ENCODE measurements around the gene CBARP.

The CBARP gene

GRCh38 chr19:1275260-1275975 lies 37.6 kb upstream of the CBARP start, which contains the start of gene FAM174C:
TSS of gene FAM174C (plus strand) at chr19:1275530. CDS start at chr19:1275550, 20 bp downstream.
- DNase-seq, result peak; percentile 95 to 96

DNA sequence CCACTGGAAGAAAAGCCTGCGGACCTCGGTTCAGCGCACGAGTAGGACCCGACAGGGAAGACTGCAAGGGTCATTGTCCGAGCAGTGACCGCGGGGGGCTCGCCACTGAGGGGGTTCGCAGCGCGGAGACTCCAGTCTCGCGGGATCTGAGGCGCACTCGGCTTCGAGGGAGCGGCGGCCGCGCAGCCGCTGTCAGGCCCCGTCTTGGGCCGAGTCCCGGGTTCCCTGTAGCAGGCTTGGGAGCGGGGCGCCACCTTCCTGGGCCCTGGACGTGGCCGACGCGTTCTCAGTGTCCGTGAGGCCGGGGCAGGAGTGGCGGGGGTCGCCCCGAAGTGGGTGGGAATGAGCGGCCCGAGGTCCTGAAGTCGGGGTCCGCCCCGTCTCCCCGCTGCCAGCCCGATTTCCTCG lies 37.1 kb upstream of the CBARP start:
- no peak for DNase-seq

GRCh38 chr19:1274081-1274851 lies 36.5 kb upstream of the CBARP start:
- no peak for DNase-seq

DNA sequence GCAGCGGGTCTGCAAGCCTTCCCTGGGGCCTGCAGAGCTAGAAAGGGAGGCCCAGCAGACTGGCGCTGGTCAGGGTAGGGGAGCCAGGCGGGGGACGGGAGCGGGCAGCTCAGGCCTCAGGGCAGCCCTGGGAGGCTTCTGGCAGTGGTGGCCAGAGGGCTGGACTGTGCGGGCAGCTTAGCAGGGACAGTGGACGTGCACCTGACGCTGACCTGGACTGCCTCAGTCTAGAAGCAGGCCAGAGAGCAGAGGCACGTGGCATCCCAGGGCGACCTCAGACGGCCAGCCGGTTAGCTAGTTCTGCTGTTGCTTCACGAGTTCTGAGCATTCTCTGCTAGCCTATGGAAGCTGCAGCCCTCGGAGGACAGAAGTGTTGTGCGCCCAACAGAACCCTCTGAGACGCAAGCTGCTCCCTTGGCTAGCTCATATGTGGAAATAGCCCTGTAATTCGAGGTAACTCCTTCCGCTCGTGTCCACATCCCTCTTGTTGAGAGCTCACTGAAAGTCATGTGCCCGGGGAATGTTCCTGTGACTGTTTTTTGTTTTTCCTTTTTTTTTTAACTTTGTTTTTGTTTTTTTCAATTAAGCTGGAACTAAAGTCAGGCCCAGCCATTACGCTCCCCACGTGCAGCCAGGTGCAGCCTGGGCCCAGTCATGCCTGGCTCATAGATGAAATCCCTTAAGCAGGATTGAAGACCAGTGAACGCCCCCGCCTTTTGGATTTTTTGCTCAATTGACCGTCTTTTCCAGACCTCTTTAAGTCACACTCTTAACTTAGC lies 35.6 kb upstream of the CBARP start:
- DNase-seq, result no peak

GRCh38 chr19:1272423-1273262 lies 34.8 kb upstream of the CBARP start:
- no peak for DNase-seq

DNA sequence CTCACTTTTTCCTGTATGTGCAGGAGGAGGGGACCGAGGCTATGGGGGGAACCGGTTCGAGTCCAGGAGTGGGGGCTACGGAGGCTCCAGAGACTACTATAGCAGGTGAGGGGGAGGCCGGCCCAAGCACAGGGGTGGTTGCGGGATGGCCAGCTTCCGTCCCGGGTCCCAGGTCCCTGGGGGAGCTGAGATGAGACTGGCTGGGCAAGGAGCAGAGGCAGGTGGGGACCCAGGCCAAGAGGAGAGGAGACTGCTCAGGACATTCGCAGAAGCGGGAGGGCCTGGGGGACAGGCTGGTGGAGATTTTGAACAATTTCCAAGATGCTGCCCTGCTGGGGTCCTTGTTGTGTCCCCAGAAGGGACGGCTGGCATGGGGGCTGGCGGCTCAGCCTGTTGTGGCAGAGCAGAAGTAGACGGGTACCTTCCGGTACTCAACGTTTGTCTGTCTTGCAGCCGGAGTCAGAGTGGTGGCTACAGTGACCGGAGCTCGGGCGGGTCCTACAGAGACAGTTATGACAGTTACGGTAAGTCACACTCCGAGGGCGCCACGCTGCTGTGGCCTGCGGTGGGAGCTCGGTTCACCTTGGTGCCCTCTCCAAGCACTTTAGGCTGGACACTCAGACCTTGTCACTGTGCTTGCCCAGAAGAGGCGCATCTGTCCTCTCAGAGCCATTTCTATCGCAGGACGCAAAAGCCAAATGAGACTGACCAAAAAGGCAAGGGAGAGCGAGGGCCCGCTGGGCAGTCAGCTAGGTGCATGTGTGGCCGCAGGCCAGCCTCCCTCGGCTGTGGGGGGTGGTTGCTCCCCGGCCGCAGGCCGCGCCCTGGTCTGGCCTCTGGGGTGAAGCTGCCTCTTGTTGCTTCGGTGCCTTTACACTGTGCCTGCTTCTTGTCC lies 34.0 kb upstream of the CBARP start:
- no peak for DNase-seq

DNA sequence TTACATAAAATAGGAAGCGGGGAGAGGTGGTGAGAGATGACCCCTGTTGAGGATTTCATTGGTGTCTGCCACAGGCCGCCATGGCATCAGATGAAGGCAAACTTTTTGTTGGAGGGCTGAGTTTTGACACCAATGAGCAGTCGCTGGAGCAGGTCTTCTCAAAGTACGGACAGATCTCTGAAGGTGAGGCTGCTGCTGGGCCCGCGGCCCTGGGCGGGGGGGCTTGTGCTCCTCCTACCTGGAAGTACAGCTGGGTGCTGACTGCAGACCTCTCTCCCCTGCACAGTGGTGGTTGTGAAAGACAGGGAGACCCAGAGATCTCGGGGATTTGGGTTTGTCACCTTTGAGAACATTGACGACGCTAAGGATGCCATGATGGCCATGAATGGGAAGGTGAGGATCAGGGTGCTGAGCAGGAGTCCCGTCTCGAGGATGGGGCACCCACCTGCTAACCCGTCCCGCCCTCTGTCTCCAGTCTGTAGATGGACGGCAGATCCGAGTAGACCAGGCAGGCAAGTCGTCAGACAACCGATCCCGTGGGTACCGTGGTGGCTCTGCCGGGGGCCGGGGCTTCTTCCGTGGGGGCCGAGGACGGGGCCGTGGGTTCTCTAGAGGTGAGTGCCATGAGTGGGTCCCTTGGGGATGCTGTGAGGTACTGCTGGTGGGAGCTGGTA lies 33.2 kb upstream of the CBARP start:
- DNase-seq, result no peak

DNA sequence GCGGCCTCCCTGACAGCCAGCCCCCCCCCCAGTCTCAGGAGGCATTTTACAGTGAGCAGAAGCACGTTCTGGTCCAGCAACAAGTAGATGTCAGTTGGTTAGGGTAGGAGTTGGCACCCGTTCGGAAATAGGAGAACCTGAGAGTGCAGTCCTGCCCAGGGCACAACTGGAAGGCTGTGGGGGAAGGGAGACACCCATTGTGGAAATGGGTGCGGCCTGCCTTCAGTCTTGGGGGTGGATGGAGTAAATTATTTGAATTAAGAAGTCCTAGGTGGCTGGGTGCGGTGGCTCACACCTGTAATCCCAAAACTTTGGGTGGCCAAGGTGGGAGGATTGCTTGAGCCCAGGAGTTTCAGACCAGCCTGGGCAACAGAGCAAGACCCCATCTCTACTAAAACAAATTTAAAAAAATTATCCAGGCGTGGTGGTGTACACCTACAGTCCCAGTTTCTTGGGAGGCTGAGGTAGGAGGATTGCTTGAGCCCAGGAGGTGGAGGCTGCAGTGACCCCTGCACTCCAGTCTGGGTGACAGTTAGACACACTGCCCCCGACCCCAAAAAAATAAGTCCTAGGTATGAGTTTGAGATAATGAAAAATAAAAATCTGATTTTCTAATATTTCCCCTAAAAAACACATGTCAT lies 32.5 kb upstream of the CBARP start:
- DNase-seq, result peak in 1 of 2 experiments; percentile 46

DNA sequence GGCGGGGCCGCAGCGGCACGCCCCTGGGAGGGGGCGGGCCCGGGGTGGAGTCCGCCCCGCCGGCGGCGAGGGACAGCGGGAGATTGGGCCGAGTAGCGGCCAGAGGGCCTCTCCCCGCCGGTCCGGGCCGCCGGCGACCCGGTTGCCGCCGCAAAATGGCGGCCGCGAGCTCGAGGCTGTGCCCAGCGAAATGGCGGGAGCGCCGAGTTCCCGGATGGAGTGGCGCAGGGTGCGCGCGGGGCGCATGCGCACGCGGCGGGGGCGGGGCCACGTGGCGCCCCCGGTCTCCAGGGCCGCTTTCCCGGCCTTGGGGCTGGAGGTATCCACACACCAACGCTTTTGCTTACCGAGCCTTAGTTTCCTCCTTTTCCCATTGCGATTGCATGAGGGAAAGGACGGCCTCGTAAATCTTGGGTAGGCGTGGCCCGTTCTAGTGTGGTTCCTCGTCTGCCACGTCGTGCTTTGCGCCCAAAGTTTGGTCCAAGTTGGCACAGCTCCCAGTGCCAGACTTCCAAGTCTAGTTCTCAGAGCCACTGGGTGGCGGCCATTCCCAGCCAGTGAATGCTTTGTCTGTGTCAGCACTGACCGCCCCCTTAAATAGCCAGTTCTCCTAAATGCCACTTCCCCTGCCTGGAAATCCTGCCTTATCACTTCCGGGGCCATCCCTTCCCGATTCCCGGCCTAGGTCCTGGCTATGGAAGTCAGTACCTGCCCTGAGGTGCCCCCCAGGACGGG lies 31.8 kb upstream of the CBARP start:
- peak; percentile 82 to 85 for DNase-seq

GRCh38 chr19:1269065-1269477 lies 31.3 kb upstream of the CBARP start, which contains the start of gene CIRBP:
TSS of gene CIRBP (plus strand) at chr19:1269332. CDS start at chr19:1270934, 1,602 bp downstream.
- peak; percentile 100 for DNase-seq

DNA sequence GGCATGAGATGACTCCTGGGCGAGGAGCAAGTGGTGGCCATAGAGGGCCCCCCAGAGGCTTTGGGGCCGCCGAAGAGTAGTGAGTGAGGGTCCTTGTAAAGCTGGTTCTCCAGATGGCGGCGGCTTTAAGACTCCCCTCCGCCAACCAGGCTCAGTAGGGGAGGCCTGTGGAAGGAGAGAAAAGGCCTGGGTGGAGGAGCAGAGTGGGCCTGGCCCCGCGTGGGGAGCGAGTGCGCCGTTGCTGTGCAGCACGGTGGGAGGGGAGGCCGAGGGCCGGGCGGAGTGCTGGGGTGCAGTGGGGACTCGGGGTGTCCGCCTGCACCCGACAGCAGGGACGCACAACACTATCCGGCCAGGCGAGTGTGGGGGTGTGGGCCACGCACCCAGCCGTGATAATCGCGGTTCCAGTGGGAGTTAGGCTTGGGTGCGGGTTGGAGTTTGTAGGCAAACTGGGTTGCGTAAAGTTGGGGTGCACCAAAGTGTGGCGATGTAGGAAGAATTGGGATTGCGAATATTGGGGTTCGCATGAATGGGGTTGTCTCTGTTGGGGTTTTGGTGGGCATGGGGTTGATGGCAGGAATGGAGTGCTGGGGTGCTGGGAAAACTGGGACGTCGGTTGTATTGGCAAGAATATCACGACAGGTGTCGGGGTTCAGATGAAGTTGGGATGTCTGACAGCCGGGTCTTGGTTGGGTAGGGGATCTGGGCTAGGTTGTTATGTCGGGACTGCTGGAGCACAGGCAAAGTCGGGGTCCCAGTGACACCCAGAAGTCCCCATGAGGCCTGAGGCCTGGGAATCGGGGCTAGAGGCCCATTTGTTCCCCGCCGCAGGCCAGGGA lies 30.6 kb upstream of the CBARP start:
- DNase-seq, result no peak

GRCh38 chr19:1267477-1268225 lies 29.8 kb upstream of the CBARP start:
- DNase-seq, result no peak

- peak; percentile 76 to 77 for DNase-seq
Measured at GRCh38 chr19:1266916-1267476, 29.2 kb upstream of the CBARP start.

DNA sequence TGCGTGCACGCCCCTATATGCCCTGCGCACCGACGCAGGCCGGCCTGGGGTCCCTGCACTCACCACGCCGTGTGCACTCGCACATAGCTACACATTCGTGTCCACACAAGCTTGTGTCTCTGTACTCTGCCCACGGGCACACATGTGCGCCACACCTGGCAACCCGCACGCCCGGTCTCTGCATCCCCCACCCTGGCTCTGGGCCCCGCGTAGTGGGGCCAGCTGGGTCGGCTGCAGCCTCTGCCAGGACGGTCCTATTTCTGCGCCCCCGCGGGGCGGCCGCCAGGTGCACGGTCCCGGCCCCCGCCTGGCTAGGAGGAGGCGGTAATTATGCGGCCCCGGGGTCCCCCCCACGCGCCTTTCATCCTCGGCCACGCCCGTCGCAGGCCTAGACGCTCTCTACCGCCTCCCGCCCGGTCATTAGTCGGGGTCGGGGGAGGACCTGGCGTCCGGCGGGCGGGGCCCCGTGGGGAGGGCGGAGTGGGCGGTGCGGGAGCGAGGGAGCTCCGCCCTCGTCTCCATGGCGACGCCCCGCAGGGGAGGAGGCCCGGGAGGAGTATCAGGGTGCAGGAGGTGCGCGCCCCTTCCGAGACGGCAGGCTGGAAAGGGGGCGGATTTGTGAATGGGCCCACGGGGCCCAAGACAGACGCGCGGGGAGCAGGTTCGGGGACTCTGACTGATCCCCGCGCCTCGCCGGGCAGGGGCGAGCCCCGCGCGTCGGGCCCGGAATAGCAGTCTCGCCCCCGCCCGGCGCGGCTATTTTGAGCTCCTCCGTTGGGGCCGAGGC lies 28.5 kb upstream of the CBARP start:
- DNase-seq, result peak; percentile 87 to 88

DNA sequence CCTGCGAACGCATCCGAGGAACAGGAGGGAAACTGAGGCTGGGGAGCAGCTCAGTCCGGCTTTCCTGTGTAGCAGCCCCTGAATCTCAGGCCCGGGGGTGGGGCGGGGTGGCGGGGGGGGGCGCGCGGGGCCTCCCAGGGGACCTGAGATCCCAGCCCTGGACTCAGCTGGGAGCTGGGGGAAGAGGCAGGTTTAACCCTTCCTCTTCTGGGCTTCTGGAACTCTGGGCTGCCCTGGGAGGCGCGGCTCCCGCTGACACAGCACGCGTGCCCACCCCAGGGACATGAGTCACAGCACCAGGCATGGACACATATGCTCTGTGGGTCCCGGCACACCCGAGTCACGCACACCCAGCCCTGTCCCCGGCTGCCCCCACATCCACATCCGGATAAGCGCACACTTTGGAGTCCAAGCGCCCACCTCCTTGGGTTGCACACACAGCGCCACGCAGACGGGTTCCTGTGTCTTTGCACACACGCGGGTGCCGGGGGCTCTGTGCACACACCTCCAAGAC lies 27.9 kb upstream of the CBARP start:
- DNase-seq, result peak in 1 of 2 experiments; percentile 55
